ENCODE data around the gene MLPH. TPM values are rescaled to one million over a fixed set of nuclear protein-coding genes. Genes with fewer than 3 reads are reported as not detected.

Gene MLPH
- total and polyA plus RNA-seq, 12 donors = 0.12 to 3.6 (median 0.84) TPM; not detected in 1

GRCh38 chr2:237596520-237597195 lies 109.6 kb downstream of the MLPH start:
- no peaks in the 10 kb centered on the region for H3K27me3 ChIP-seq
- H3K4me1 ChIP-seq (replicated peaks in 1 of 2) = peaks cover 23 to 25% of the 10 kb centered on the region in 2 donors
- H3K9me3 ChIP-seq (replicated peaks in 1 of 3) = no peaks in the 10 kb centered on the region
- TF ChIP-seq POLR2A (IDR thresholded peaks at IDR 0.05) (no peak), CTCF (IDR thresholded peaks at IDR 0.05) (no peak)
- 92 to 94% (median 92%) methylated on average over 9 to 13 of the region's 13 CpGs for WGBS, 4 donors
- H3K27ac ChIP-seq = no peak overlapping the region
- H3K36me3 ChIP-seq (replicated peaks in 1 of 2) = no peaks in the 10 kb centered on the region
- intact Hi-C loops (cut with DNase I) = loop anchor here in 1 of 2 donors (10.0 kb wide), 1 partner anchor 68 kb away; no protein-coding TSS in a partner anchor
- no peak overlapping the region for H3K4me3 ChIP-seq
- no peak for DNase-seq

GRCh38 chr2:237597196-237598145 lies 110.4 kb downstream of the MLPH start:
- Histone ChIP-seq H3K9me3 (replicated peaks in 1 of 3) (no peaks in the 10 kb centered on the region), H3K4me3 (no peak overlapping the region), H3K27ac (no peak overlapping the region), H3K36me3 (replicated peaks in 1 of 2) (no peaks in the 10 kb centered on the region), H3K4me1 (replicated peaks in 1 of 2) (peaks cover 23 to 25% of the 10 kb centered on the region in 2 donors), H3K27me3 (no peaks in the 10 kb centered on the region)
- no peak for DNase-seq
- TF ChIP-seq POLR2A (IDR thresholded peaks at IDR 0.05) (no peak), CTCF (IDR thresholded peaks at IDR 0.05) (no peak)
- intact Hi-C loops (cut with DNase I) = loop anchor here in 1 of 2 donors (10.0 kb wide), 1 partner anchor 67 kb away; no protein-coding TSS in a partner anchor
- 91 to 95% (median 93%) methylated on average over 26 to 29 of the region's 29 CpGs for WGBS, 4 donors

- no peak for DNase-seq
- intact Hi-C loops (cut with DNase I) = loop anchor here in 1 of 2 donors (10.0 kb wide), 1 partner anchor 66 kb away; no protein-coding TSS in a partner anchor
- no peak for TF ChIP-seq CTCF (IDR thresholded peaks at IDR 0.05)
- TF ChIP-seq POLR2A (IDR thresholded peaks at IDR 0.05) = no peak
- Histone ChIP-seq H3K36me3 (replicated peaks in 1 of 2) (no peaks in the 10 kb centered on the region), H3K27me3 (no peaks in the 10 kb centered on the region), H3K9me3 (replicated peaks in 1 of 3) (no peaks in the 10 kb centered on the region), H3K4me3 (no peak overlapping the region), H3K27ac (no peak overlapping the region), H3K4me1 (replicated peaks in 1 of 2) (peaks cover 23 to 25% of the 10 kb centered on the region in 2 donors)
- WGBS, 4 donors = 91 to 95% (median 92%) methylated on average over 14 of the region's 14 CpGs
Observed at GRCh38 chr2:237598468-237599208, 111.6 kb downstream of the MLPH start.
